ENCODE results near the gene KIRREL3. TPM values are rescaled to one million over a fixed set of nuclear protein-coding genes. Genes with fewer than 3 reads are reported as not detected.

KIRREL3 gene
- total and polyA plus RNA-seq, 2 of the 8 experiments (the other 6 are each of a cell fraction or from before 2014, with no cell fraction given), result 0.29 to 0.32 TPM

DNA sequence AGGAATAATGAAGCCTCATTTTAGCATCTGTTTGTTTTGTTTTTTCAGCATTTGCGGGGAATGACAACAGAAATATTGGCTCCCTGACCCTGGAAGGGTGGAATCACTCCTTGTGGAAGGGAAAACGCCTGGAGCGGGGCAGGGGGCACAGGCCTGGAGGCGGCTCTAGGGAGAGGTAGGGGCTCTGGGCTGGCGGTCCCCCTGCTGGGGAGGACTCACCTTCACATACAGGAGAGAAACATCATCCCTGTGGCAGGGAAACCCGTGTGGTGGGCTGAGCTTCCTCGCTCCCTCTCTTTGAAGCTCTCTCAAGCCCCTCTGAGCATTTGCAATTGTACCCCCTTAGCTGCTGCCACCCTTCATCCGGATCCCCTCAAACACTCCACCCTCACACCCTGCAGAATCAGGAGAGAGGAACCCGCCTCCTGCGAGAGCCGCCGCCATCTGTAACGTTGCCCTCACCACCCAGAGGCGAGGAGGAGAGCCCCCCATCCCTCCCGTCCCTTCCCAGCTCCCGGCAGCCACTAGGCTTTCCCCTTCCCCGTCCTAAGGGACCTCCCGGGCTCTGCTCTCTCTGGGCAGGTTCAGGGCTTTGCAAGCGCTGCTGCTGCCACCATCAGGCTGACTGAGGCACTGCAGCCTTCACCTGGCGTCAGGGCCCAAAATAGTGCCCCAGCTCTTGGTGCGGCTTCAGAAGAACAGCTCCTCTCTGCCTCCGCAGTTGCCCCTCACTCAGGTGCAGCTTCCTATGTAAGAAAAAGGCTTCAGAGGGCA lies 10.4 kb downstream of the KIRREL3 start (continued):
- TF ChIP-seq, protein P1, sequence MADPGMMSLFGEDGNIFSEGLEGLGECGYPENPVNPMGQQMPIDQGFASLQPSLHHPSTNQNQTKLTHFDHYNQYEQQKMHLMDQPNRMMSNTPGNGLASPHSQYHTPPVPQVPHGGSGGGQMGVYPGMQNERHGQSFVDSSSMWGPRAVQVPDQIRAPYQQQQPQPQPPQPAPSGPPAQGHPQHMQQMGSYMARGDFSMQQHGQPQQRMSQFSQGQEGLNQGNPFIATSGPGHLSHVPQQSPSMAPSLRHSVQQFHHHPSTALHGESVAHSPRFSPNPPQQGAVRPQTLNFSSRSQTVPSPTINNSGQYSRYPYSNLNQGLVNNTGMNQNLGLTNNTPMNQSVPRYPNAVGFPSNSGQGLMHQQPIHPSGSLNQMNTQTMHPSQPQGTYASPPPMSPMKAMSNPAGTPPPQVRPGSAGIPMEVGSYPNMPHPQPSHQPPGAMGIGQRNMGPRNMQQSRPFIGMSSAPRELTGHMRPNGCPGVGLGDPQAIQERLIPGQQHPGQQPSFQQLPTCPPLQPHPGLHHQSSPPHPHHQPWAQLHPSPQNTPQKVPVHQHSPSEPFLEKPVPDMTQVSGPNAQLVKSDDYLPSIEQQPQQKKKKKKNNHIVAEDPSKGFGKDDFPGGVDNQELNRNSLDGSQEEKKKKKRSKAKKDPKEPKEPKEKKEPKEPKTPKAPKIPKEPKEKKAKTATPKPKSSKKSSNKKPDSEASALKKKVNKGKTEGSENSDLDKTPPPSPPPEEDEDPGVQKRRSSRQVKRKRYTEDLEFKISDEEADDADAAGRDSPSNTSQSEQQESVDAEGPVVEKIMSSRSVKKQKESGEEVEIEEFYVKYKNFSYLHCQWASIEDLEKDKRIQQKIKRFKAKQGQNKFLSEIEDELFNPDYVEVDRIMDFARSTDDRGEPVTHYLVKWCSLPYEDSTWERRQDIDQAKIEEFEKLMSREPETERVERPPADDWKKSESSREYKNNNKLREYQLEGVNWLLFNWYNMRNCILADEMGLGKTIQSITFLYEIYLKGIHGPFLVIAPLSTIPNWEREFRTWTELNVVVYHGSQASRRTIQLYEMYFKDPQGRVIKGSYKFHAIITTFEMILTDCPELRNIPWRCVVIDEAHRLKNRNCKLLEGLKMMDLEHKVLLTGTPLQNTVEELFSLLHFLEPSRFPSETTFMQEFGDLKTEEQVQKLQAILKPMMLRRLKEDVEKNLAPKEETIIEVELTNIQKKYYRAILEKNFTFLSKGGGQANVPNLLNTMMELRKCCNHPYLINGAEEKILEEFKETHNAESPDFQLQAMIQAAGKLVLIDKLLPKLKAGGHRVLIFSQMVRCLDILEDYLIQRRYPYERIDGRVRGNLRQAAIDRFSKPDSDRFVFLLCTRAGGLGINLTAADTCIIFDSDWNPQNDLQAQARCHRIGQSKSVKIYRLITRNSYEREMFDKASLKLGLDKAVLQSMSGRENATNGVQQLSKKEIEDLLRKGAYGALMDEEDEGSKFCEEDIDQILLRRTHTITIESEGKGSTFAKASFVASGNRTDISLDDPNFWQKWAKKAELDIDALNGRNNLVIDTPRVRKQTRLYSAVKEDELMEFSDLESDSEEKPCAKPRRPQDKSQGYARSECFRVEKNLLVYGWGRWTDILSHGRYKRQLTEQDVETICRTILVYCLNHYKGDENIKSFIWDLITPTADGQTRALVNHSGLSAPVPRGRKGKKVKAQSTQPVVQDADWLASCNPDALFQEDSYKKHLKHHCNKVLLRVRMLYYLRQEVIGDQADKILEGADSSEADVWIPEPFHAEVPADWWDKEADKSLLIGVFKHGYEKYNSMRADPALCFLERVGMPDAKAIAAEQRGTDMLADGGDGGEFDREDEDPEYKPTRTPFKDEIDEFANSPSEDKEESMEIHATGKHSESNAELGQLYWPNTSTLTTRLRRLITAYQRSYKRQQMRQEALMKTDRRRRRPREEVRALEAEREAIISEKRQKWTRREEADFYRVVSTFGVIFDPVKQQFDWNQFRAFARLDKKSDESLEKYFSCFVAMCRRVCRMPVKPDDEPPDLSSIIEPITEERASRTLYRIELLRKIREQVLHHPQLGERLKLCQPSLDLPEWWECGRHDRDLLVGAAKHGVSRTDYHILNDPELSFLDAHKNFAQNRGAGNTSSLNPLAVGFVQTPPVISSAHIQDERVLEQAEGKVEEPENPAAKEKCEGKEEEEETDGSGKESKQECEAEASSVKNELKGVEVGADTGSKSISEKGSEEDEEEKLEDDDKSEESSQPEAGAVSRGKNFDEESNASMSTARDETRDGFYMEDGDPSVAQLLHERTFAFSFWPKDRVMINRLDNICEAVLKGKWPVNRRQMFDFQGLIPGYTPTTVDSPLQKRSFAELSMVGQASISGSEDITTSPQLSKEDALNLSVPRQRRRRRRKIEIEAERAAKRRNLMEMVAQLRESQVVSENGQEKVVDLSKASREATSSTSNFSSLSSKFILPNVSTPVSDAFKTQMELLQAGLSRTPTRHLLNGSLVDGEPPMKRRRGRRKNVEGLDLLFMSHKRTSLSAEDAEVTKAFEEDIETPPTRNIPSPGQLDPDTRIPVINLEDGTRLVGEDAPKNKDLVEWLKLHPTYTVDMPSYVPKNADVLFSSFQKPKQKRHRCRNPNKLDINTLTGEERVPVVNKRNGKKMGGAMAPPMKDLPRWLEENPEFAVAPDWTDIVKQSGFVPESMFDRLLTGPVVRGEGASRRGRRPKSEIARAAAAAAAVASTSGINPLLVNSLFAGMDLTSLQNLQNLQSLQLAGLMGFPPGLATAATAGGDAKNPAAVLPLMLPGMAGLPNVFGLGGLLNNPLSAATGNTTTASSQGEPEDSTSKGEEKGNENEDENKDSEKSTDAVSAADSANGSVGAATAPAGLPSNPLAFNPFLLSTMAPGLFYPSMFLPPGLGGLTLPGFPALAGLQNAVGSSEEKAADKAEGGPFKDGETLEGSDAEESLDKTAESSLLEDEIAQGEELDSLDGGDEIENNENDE (IDR thresholded peaks at IDR 0.05; ENCODE audit: insufficient replicate concordance, low read length), result no peak
- TF ChIP-seq RAD21 (IDR thresholded peaks at IDR 0.05 in 1 of 2, conservative IDR thresholded peaks at IDR 0.05 in 1 of 2; ENCODE audit: low read depth in 2 of 2, low read length in 2 of 2), result peak; percentile 97
- no peak for TF ChIP-seq ASH2L (IDR thresholded peaks at IDR 0.05; ENCODE audit: low read length)
- no peak for TF ChIP-seq EP300 (IDR thresholded peaks at IDR 0.05; ENCODE audit: borderline replicate concordance in 1 of 2, low read depth in 2 of 2, low read length in 2 of 2)
- peak; percentile 48 for TF ChIP-seq KDM4A (IDR thresholded peaks at IDR 0.05; ENCODE audit: low read depth, low read length, severe bottlenecking)
- 0 out of 2 replicates have a peak, but pooled peaks have one; percentile 17 for TF ChIP-seq TEAD4 (IDR thresholded peaks at IDR 0.05; ENCODE audit: low read depth, low read length)
- 0 out of 2 replicates have a peak, but pooled peaks have one; percentile 22 for TF ChIP-seq CREB1 (IDR thresholded peaks at IDR 0.05)
- TF ChIP-seq, protein P2, sequence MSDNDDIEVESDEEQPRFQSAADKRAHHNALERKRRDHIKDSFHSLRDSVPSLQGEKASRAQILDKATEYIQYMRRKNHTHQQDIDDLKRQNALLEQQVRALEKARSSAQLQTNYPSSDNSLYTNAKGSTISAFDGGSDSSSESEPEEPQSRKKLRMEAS (IDR thresholded peaks at IDR 0.05), result 0 out of 2 replicates have a peak, but pooled peaks have one; percentile 15
- TF ChIP-seq TAF1 (IDR thresholded peaks at IDR 0.05; ENCODE audit: low read depth, low read length), result no peak

Measured in H1 (cell line).